Measurements from ENCODE around the gene RPRD2. TPM values are rescaled to one million over a fixed set of nuclear protein-coding genes. Genes with fewer than 3 reads are reported as not detected.

RPRD2 gene
- total RNA-seq, 1 donor from 2014 or later, result 12.0 TPM

- H3K9me3 ChIP-seq (ENCODE audit: control insufficient read depth in 3 of 3, low read length in 3 of 3), result no peaks in the 10 kb centered on the region
- H3K36me3 ChIP-seq (ENCODE audit: control insufficient read depth in 3 of 3, insufficient read depth in 3 of 3, low read length in 3 of 3), result no peaks in the 10 kb centered on the region
- H3K27me3 ChIP-seq (ENCODE audit: control insufficient read depth in 3 of 3, insufficient read depth in 3 of 3, low read length in 3 of 3), result no peaks in the 10 kb centered on the region
- peaks cover 24 to 36% (median 30%) of the 10 kb centered on the region in 3 donors for H3K4me1 ChIP-seq (ENCODE audit: control insufficient read depth in 3 of 3, insufficient read depth in 3 of 3, low read length in 3 of 3)
- no peak overlapping the region for H3K27ac ChIP-seq (ENCODE audit: low read depth, low read length)
- no peak overlapping the region for H3K4me3 ChIP-seq (ENCODE audit: low read length in 3 of 3)
- H3K9ac ChIP-seq (ENCODE audit: low read depth in 1 of 3, low read length in 3 of 3), result no peak overlapping the region
Measured at GRCh38 chr1:150479370-150479769, 115.4 kb downstream of the RPRD2 start.

GRCh38 chr1:150479927-150480352 lies 116.0 kb downstream of the RPRD2 start:
- Histone ChIP-seq H3K36me3 (ENCODE audit: control insufficient read depth in 3 of 3, insufficient read depth in 3 of 3, low read length in 3 of 3) (no peaks in the 10 kb centered on the region), H3K9me3 (ENCODE audit: control insufficient read depth in 3 of 3, low read length in 3 of 3) (no peaks in the 10 kb centered on the region), H3K4me1 (ENCODE audit: control insufficient read depth in 3 of 3, insufficient read depth in 3 of 3, low read length in 3 of 3) (peaks cover 21 to 31% (median 24%) of the 10 kb centered on the region in 3 donors), H3K4me3 (ENCODE audit: low read length in 3 of 3) (no peak overlapping the region), H3K27me3 (ENCODE audit: control insufficient read depth in 3 of 3, insufficient read depth in 3 of 3, low read length in 3 of 3) (no peaks in the 10 kb centered on the region), H3K27ac (ENCODE audit: low read depth, low read length) (no peak overlapping the region), H3K9ac (ENCODE audit: low read depth in 1 of 3, low read length in 3 of 3) (no peak overlapping the region)

- Histone ChIP-seq H3K27ac (ENCODE audit: low read depth, low read length) (no peak overlapping the region), H3K27me3 (ENCODE audit: control insufficient read depth in 3 of 3, insufficient read depth in 3 of 3, low read length in 3 of 3) (no peaks in the 10 kb centered on the region), H3K9ac (ENCODE audit: low read depth in 1 of 3, low read length in 3 of 3) (no peak overlapping the region), H3K36me3 (ENCODE audit: control insufficient read depth in 3 of 3, insufficient read depth in 3 of 3, low read length in 3 of 3) (peaks cover 4 to 9% (median 7%) of the 10 kb centered on the region in 3 donors), H3K4me3 (ENCODE audit: low read length in 3 of 3) (no peak overlapping the region), H3K9me3 (ENCODE audit: control insufficient read depth in 3 of 3, low read length in 3 of 3) (no peaks in the 10 kb centered on the region), H3K4me1 (ENCODE audit: control insufficient read depth in 3 of 3, insufficient read depth in 3 of 3, low read length in 3 of 3) (peaks cover 6 to 13% (median 7%) of the 10 kb centered on the region in 3 donors)
Measured at GRCh38 chr1:150484431-150484830, 120.5 kb downstream of the RPRD2 start.

- no peak overlapping the region for H3K27ac ChIP-seq (ENCODE audit: low read depth, low read length)
- peak overlapping the region in 1 of 3 donors; percentile 19 for H3K9ac ChIP-seq (ENCODE audit: low read depth in 1 of 3, low read length in 3 of 3)
- peaks cover 5 to 12% (median 12%) of the 10 kb centered on the region in 3 donors for H3K36me3 ChIP-seq (ENCODE audit: control insufficient read depth in 3 of 3, insufficient read depth in 3 of 3, low read length in 3 of 3)
- no peaks in the 10 kb centered on the region for H3K9me3 ChIP-seq (ENCODE audit: control insufficient read depth in 3 of 3, low read length in 3 of 3)
- H3K27me3 ChIP-seq (ENCODE audit: control insufficient read depth in 3 of 3, insufficient read depth in 3 of 3, low read length in 3 of 3), result no peaks in the 10 kb centered on the region
- H3K4me1 ChIP-seq (ENCODE audit: control insufficient read depth in 3 of 3, insufficient read depth in 3 of 3, low read length in 3 of 3), result peaks cover 6 to 13% (median 7%) of the 10 kb centered on the region in 3 donors
- H3K4me3 ChIP-seq (ENCODE audit: low read length in 3 of 3), result no peak overlapping the region
Measured at GRCh38 chr1:150484861-150485260, 120.9 kb downstream of the RPRD2 start.

GRCh38 chr1:150486966-150487762 lies 123.2 kb downstream of the RPRD2 start, which contains the start of gene TARS2:
TARS2 (plus strand) TSS chr1:150487419; CDS start chr1:150487451, 32 bp downstream.
- H3K4me1 ChIP-seq (ENCODE audit: control insufficient read depth in 3 of 3, insufficient read depth in 3 of 3, low read length in 3 of 3), result peaks cover 6 to 13% (median 7%) of the 10 kb centered on the region in 3 donors

GRCh38 chr1:150487763-150488115 lies 123.8 kb downstream of the RPRD2 start:
- Histone ChIP-seq H3K4me1 (ENCODE audit: control insufficient read depth in 3 of 3, insufficient read depth in 3 of 3, low read length in 3 of 3) (peaks cover 6 to 13% (median 7%) of the 10 kb centered on the region in 3 donors), H3K9ac (ENCODE audit: low read depth in 1 of 3, low read length in 3 of 3) (peak overlapping the region; percentile 84 to 98 (median 94)), H3K27ac (ENCODE audit: low read depth, low read length) (peak overlapping the region; percentile 61), H3K4me3 (ENCODE audit: low read length in 3 of 3) (peak overlapping the region; percentile 88 to 96 (median 88)), H3K9me3 (ENCODE audit: control insufficient read depth in 3 of 3, low read length in 3 of 3) (no peaks in the 10 kb centered on the region), H3K27me3 (ENCODE audit: control insufficient read depth in 3 of 3, insufficient read depth in 3 of 3, low read length in 3 of 3) (no peaks in the 10 kb centered on the region), H3K36me3 (ENCODE audit: control insufficient read depth in 3 of 3, insufficient read depth in 3 of 3, low read length in 3 of 3) (peaks cover 16 to 34% (median 28%) of the 10 kb centered on the region in 3 donors)

More at GRCh38 chr1:150486966-150487762, 123.2 kb downstream of the RPRD2 start, which contains the start of gene TARS2:
- Histone ChIP-seq H3K4me3 (ENCODE audit: low read length in 3 of 3) (peak within 1 kb of the TSS; percentile 88 to 96 (median 88)), H3K27ac (ENCODE audit: low read depth, low read length) (peak within 1 kb of the TSS; percentile 61), H3K27me3 (ENCODE audit: control insufficient read depth in 3 of 3, insufficient read depth in 3 of 3, low read length in 3 of 3) (no peaks in the 10 kb centered on the region), H3K9me3 (ENCODE audit: control insufficient read depth in 3 of 3, low read length in 3 of 3) (no peaks in the 10 kb centered on the region), H3K9ac (ENCODE audit: low read depth in 1 of 3, low read length in 3 of 3) (peak within 1 kb of the TSS; percentile 84 to 98 (median 94)), H3K36me3 (ENCODE audit: control insufficient read depth in 3 of 3, insufficient read depth in 3 of 3, low read length in 3 of 3) (peaks cover 14 to 29% (median 25%) of the 10 kb centered on the region in 3 donors)

- H3K27ac ChIP-seq (ENCODE audit: low read depth, low read length), result no peak overlapping the region
- no peaks in the 10 kb centered on the region for H3K27me3 ChIP-seq (ENCODE audit: control insufficient read depth in 3 of 3, insufficient read depth in 3 of 3, low read length in 3 of 3)
- no peak overlapping the region for H3K9ac ChIP-seq (ENCODE audit: low read depth in 1 of 3, low read length in 3 of 3)
- no peaks in the 10 kb centered on the region for H3K9me3 ChIP-seq (ENCODE audit: control insufficient read depth in 3 of 3, low read length in 3 of 3)
- H3K4me1 ChIP-seq (ENCODE audit: control insufficient read depth in 3 of 3, insufficient read depth in 3 of 3, low read length in 3 of 3), result peaks cover under 1 to 7% (median 2%) of the 10 kb centered on the region in 3 donors
- peaks cover 35 to 62% (median 49%) of the 10 kb centered on the region in 3 donors for H3K36me3 ChIP-seq (ENCODE audit: control insufficient read depth in 3 of 3, insufficient read depth in 3 of 3, low read length in 3 of 3)
- H3K4me3 ChIP-seq (ENCODE audit: low read length in 3 of 3), result no peak overlapping the region
Measured at GRCh38 chr1:150493175-150493574, 129.2 kb downstream of the RPRD2 start.

GRCh38 chr1:150498342-150498741 lies 134.4 kb downstream of the RPRD2 start:
- H3K27ac ChIP-seq (ENCODE audit: low read depth, low read length), result no peak overlapping the region
- no peak overlapping the region for H3K4me3 ChIP-seq (ENCODE audit: low read length in 3 of 3)
- H3K9ac ChIP-seq (ENCODE audit: low read depth in 1 of 3, low read length in 3 of 3), result no peak overlapping the region
- no peaks in the 10 kb centered on the region for H3K9me3 ChIP-seq (ENCODE audit: control insufficient read depth in 3 of 3, low read length in 3 of 3)
- H3K4me1 ChIP-seq (ENCODE audit: control insufficient read depth in 3 of 3, insufficient read depth in 3 of 3, low read length in 3 of 3), result no peaks in the 10 kb centered on the region
- no peaks in the 10 kb centered on the region for H3K27me3 ChIP-seq (ENCODE audit: control insufficient read depth in 3 of 3, insufficient read depth in 3 of 3, low read length in 3 of 3)
- H3K36me3 ChIP-seq (ENCODE audit: control insufficient read depth in 3 of 3, insufficient read depth in 3 of 3, low read length in 3 of 3), result peaks cover 32 to 42% (median 41%) of the 10 kb centered on the region in 3 donors

GRCh38 chr1:150505431-150505830 lies 141.5 kb downstream of the RPRD2 start:
- Histone ChIP-seq H3K27me3 (ENCODE audit: control insufficient read depth in 3 of 3, insufficient read depth in 3 of 3, low read length in 3 of 3) (no peaks in the 10 kb centered on the region), H3K4me3 (ENCODE audit: low read length in 3 of 3) (no peak overlapping the region), H3K9me3 (ENCODE audit: control insufficient read depth in 3 of 3, low read length in 3 of 3) (no peaks in the 10 kb centered on the region), H3K9ac (ENCODE audit: low read depth in 1 of 3, low read length in 3 of 3) (no peak overlapping the region), H3K4me1 (ENCODE audit: control insufficient read depth in 3 of 3, insufficient read depth in 3 of 3, low read length in 3 of 3) (peaks cover 3 to 14% (median 13%) of the 10 kb centered on the region in 3 donors), H3K27ac (ENCODE audit: low read depth, low read length) (no peak overlapping the region), H3K36me3 (ENCODE audit: control insufficient read depth in 3 of 3, insufficient read depth in 3 of 3, low read length in 3 of 3) (peaks cover 36 to 38% (median 38%) of the 10 kb centered on the region in 3 donors)
